ENCODE measurements around the gene CACNA1G. TPM values are rescaled to one million over a fixed set of nuclear protein-coding genes. Genes with fewer than 3 reads are reported as not detected.

CACNA1G gene
- total and polyA plus RNA-seq, 4 donors, result 0.29 to 2.8 TPM; not detected in 2

DNA sequence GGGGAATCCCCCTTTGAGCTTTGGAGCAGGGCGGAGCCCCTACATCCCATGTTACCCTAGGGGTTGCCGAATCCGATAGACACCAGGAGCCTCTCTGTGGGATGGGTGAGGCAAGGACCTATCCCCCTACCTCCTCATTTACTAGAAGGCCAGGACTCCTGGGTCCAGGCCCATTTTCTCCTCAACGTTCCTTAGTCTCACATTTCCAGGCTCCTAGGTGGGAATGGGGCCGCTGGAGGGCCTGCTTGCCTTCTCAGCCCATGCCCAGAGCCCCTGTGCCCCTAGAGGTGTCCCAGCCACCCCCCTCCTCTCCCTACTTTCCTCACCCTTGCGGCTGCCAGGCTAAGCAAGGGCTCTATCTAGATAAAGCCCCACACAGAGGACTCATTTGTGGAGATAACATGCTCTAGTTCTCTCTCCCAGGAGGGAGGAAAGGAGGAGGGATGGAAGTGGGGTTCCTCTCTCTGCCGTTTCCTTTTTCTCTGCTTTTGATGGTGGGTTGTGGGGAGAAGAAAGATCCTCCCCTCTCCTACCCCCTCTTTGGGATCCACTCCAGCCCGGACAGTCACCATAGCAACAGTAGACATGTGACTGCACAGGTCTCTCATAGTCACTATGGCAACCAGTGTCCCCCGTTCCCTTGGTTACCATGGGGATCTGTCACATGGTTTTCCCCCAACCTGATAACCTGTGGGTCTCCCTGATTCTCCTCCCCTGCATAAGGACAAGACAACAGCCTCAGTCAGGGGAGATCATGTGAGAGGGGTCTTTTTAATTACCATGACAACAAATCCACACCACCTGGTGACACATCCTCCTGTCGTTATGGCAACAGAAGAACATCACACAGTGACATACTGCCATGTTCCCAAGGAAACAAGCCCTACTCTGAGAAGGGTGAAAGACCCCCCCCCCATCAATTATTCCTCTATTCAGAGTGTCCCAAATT, 5.2 kb downstream of the CACNA1G start:
- intact Hi-C loops (cut with DNase I), result no loop called here
- Histone ChIP-seq H3K27ac (ENCODE audit: low read depth in 1 of 2, low read length in 2 of 2) (no peak overlapping the region), H3K36me3 (ENCODE audit: control insufficient read depth in 1 of 2, insufficient read depth in 2 of 2, low read length in 1 of 2) (no peaks in the 10 kb centered on the region), H3K4me1 (ENCODE audit: control insufficient read depth in 1 of 2, insufficient read depth in 2 of 2, low read length in 2 of 2) (peaks cover 0 to 3% of the 10 kb centered on the region in 2 donors), H3K4me3 (ENCODE audit: low read length in 2 of 2) (no peak overlapping the region), H3K9me3 (ENCODE audit: control insufficient read depth, low read length) (no peaks in the 10 kb centered on the region), H3K27me3 (ENCODE audit: control insufficient read depth in 1 of 2, insufficient read depth in 2 of 2, low read length in 1 of 2) (no peaks in the 10 kb centered on the region)
- ATAC-seq (ENCODE audit: low FRiP score), result no peak
- WGBS, 2 donors, result 46 to 48% methylated on average over 10 of the region's 10 CpGs
- DNase-seq, result no peak

- DNase-seq (no peak), ATAC-seq (ENCODE audit: low FRiP score) (no peak)
- H3K9me3 ChIP-seq (ENCODE audit: control insufficient read depth, low read length), result no peaks in the 10 kb centered on the region
- intact Hi-C loops (cut with DNase I), result no loop called here
- H3K27ac ChIP-seq (ENCODE audit: low read depth in 1 of 2, low read length in 2 of 2), result no peak overlapping the region
- WGBS, 2 donors, result 46 to 61% methylated on average over 2 of the region's 2 CpGs
- H3K36me3 ChIP-seq (ENCODE audit: control insufficient read depth in 1 of 2, insufficient read depth in 2 of 2, low read length in 1 of 2), result no peaks in the 10 kb centered on the region
- no peaks in the 10 kb centered on the region for H3K27me3 ChIP-seq (ENCODE audit: control insufficient read depth in 1 of 2, insufficient read depth in 2 of 2, low read length in 1 of 2)
- peaks cover 0 to 3% of the 10 kb centered on the region in 2 donors for H3K4me1 ChIP-seq (ENCODE audit: control insufficient read depth in 1 of 2, insufficient read depth in 2 of 2, low read length in 2 of 2)
- no peak overlapping the region for H3K4me3 ChIP-seq (ENCODE audit: low read length in 2 of 2)
These were observed 6.4 kb downstream of the CACNA1G start for GRCh38 chr17:50566886-50567285.

GRCh38 chr17:50568659-50569058, 8.1 kb downstream of the CACNA1G start:
- H3K27me3 ChIP-seq (ENCODE audit: control insufficient read depth in 1 of 2, insufficient read depth in 2 of 2, low read length in 1 of 2), result no peaks in the 10 kb centered on the region
- no peaks in the 10 kb centered on the region for H3K36me3 ChIP-seq (ENCODE audit: control insufficient read depth in 1 of 2, insufficient read depth in 2 of 2, low read length in 1 of 2)
- ATAC-seq (ENCODE audit: low FRiP score) (no peak), DNase-seq (no peak)
- no peak overlapping the region for H3K4me3 ChIP-seq (ENCODE audit: low read length in 2 of 2)
- H3K4me1 ChIP-seq (ENCODE audit: control insufficient read depth in 1 of 2, insufficient read depth in 2 of 2, low read length in 2 of 2), result peaks cover 0 to 3% of the 10 kb centered on the region in 2 donors
- no peak overlapping the region for H3K27ac ChIP-seq (ENCODE audit: low read depth in 1 of 2, low read length in 2 of 2)
- H3K9me3 ChIP-seq (ENCODE audit: control insufficient read depth, low read length), result no peaks in the 10 kb centered on the region
- 93 to 96% methylated on average over 12 of the region's 12 CpGs for WGBS, 2 donors
- intact Hi-C loops (cut with DNase I), result no loop called here

DNA sequence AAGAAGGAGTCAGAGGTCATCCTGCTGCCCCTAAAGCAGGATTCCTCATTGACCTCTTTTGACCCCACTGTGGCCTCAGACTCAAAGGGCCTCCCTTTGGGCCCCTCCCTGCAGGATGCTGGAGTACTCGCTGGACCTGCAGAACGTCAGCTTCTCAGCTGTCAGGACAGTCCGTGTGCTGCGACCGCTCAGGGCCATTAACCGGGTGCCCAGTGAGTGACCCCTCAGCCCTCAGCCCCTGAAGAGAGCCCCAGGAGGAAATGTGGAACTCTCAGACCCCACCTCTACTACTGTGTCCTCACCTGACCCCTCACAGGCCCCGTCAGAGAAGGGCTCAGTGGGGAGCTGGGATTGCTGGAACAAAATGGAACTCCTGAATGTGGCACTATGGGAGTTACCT, 9.1 kb downstream of the CACNA1G start:
- WGBS, 2 donors, result 95 to 97% methylated on average over 7 of the region's 7 CpGs

DNA sequence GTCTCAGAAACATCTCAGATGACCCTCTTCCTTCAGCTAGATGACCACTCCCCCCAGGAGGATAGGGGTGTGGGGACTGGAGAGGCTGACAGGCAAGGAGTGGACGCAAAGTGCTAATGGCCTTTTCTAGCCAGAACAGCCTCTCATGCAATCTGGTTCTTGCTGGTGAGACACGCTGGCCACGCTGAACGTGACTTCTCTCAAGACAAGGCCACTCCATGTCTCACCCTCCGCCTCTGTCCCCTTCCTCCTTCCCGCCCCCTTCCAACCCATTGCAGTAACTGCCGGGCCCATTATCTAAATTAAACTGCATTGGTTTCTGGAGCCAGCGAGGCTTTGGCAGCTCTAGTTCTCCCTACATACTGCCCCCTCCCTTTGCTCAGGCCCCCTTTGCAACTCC, 9.5 kb downstream of the CACNA1G start:
- no peaks in the 10 kb centered on the region for H3K36me3 ChIP-seq (ENCODE audit: control insufficient read depth in 1 of 2, insufficient read depth in 2 of 2, low read length in 1 of 2)
- no peak overlapping the region for H3K4me3 ChIP-seq (ENCODE audit: low read length in 2 of 2)
- H3K27ac ChIP-seq (ENCODE audit: low read depth in 1 of 2, low read length in 2 of 2), result no peak overlapping the region
- no peaks in the 10 kb centered on the region for H3K4me1 ChIP-seq (ENCODE audit: control insufficient read depth in 1 of 2, insufficient read depth in 2 of 2, low read length in 2 of 2)
- DNase-seq, result no peak
- H3K9me3 ChIP-seq (ENCODE audit: control insufficient read depth, low read length), result no peaks in the 10 kb centered on the region
- 93 to 94% methylated on average over 8 of the region's 8 CpGs for WGBS, 2 donors
- H3K27me3 ChIP-seq (ENCODE audit: control insufficient read depth in 1 of 2, insufficient read depth in 2 of 2, low read length in 1 of 2), result no peaks in the 10 kb centered on the region
- no peak for ATAC-seq (ENCODE audit: low FRiP score)
- intact Hi-C loops (cut with DNase I), result no loop called here

More for the DNA sequence above, 9.1 kb downstream of the CACNA1G start:
- intact Hi-C loops (cut with DNase I), result no loop called here
- no peak overlapping the region for H3K27ac ChIP-seq (ENCODE audit: low read depth in 1 of 2, low read length in 2 of 2)
- ATAC-seq (ENCODE audit: low FRiP score), result no peak
- H3K4me3 ChIP-seq (ENCODE audit: low read length in 2 of 2), result no peak overlapping the region
- no peaks in the 10 kb centered on the region for H3K27me3 ChIP-seq (ENCODE audit: control insufficient read depth in 1 of 2, insufficient read depth in 2 of 2, low read length in 1 of 2)
- H3K9me3 ChIP-seq (ENCODE audit: control insufficient read depth, low read length), result no peaks in the 10 kb centered on the region
- no peaks in the 10 kb centered on the region for H3K4me1 ChIP-seq (ENCODE audit: control insufficient read depth in 1 of 2, insufficient read depth in 2 of 2, low read length in 2 of 2)
- no peak for DNase-seq
- no peaks in the 10 kb centered on the region for H3K36me3 ChIP-seq (ENCODE audit: control insufficient read depth in 1 of 2, insufficient read depth in 2 of 2, low read length in 1 of 2)

DNA sequence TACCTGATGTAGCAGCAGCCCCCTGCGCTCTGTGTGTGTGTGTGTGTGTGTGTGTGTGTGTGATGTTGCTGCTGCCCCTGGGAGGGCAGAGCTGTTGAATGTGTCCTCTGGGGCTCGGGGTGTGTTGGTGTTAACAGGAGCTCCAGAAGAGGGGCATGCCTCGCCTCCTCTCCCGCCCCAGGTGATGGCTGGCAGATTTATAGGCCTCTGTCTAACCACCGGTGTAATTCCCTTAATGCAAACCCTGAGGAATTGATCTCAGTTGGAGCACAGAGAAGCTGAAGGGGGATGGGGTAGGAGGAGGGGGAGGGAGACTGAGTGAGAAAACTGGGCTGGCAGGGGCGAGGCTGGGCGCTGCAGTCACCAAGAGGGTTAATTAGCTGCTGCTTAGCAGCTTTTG, 10.0 kb downstream of the CACNA1G start:
- Histone ChIP-seq H3K4me1 (ENCODE audit: control insufficient read depth in 1 of 2, insufficient read depth in 2 of 2, low read length in 2 of 2) (no peaks in the 10 kb centered on the region), H3K27me3 (ENCODE audit: control insufficient read depth in 1 of 2, insufficient read depth in 2 of 2, low read length in 1 of 2) (no peaks in the 10 kb centered on the region), H3K27ac (ENCODE audit: low read depth in 1 of 2, low read length in 2 of 2) (no peak overlapping the region), H3K9me3 (ENCODE audit: control insufficient read depth, low read length) (no peaks in the 10 kb centered on the region), H3K4me3 (ENCODE audit: low read length in 2 of 2) (no peak overlapping the region), H3K36me3 (ENCODE audit: control insufficient read depth in 1 of 2, insufficient read depth in 2 of 2, low read length in 1 of 2) (no peaks in the 10 kb centered on the region)
- 87 to 91% methylated on average over 7 of the region's 7 CpGs for WGBS, 2 donors
- intact Hi-C loops (cut with DNase I), result no loop called here
- DNase-seq, result no peak
- ATAC-seq (ENCODE audit: low FRiP score), result no peak

GRCh38 chr17:50571681-50572080, 11.2 kb downstream of the CACNA1G start:
- WGBS, 2 donors, result 88 to 91% methylated on average over 18 to 19 of the region's 19 CpGs
- Histone ChIP-seq H3K27ac (ENCODE audit: low read depth in 1 of 2, low read length in 2 of 2) (no peak overlapping the region), H3K9me3 (ENCODE audit: control insufficient read depth, low read length) (no peaks in the 10 kb centered on the region), H3K27me3 (ENCODE audit: control insufficient read depth in 1 of 2, insufficient read depth in 2 of 2, low read length in 1 of 2) (no peaks in the 10 kb centered on the region), H3K36me3 (ENCODE audit: control insufficient read depth in 1 of 2, insufficient read depth in 2 of 2, low read length in 1 of 2) (no peaks in the 10 kb centered on the region), H3K4me1 (ENCODE audit: control insufficient read depth in 1 of 2, insufficient read depth in 2 of 2, low read length in 2 of 2) (no peaks in the 10 kb centered on the region), H3K4me3 (ENCODE audit: low read length in 2 of 2) (no peak overlapping the region)
- intact Hi-C loops (cut with DNase I), result no loop called here
- no peak for ATAC-seq (ENCODE audit: low FRiP score)
- DNase-seq, result no peak

DNA sequence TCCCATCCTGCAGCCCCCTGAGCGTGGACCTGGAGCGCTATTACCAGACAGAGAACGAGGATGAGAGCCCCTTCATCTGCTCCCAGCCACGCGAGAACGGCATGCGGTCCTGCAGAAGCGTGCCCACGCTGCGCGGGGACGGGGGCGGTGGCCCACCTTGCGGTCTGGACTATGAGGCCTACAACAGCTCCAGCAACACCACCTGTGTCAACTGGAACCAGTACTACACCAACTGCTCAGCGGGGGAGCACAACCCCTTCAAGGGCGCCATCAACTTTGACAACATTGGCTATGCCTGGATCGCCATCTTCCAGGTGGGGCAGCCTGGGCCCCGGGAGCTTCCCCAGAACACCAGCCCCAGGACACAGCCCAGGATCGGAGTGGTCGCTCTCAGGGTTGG, 12.0 kb downstream of the CACNA1G start:
- no peak overlapping the region for H3K27ac ChIP-seq (ENCODE audit: low read depth in 1 of 2, low read length in 2 of 2)
- H3K4me3 ChIP-seq (ENCODE audit: low read length in 2 of 2), result no peak overlapping the region
- intact Hi-C loops (cut with DNase I), result no loop called here
- H3K27me3 ChIP-seq (ENCODE audit: control insufficient read depth in 1 of 2, insufficient read depth in 2 of 2, low read length in 1 of 2), result no peaks in the 10 kb centered on the region
- WGBS, 2 donors, result 96% methylated on average over 20 of the region's 20 CpGs
- no peaks in the 10 kb centered on the region for H3K4me1 ChIP-seq (ENCODE audit: control insufficient read depth in 1 of 2, insufficient read depth in 2 of 2, low read length in 2 of 2)
- DNase-seq, result no peak
- H3K9me3 ChIP-seq (ENCODE audit: control insufficient read depth, low read length), result no peaks in the 10 kb centered on the region
- no peaks in the 10 kb centered on the region for H3K36me3 ChIP-seq (ENCODE audit: control insufficient read depth in 1 of 2, insufficient read depth in 2 of 2, low read length in 1 of 2)
- ATAC-seq (ENCODE audit: low FRiP score), result no peak

Data from aorta (tissue), 5 donors.